DND-41 (cell line): Measurements from ENCODE around the gene PSMC3.

ENCODE experiments used
- ATAC-seq: fragments of 200-7000 bp; cut with Tn5 transposase; 3 replicates; pipeline ENCODE4 v1.9.1; 2021; ENCODE audit warnings: low read depth; ENCODE audit not compliant: insufficient read depth
- DNase-seq: peaks from one replicate; pipeline ENCODE4 v3.0.0-alpha.2; 2020
- H2AFZ ChIP-seq: 2 replicates; pipeline ENCODE4 v1.6.0; 2012; ENCODE audit warnings: low read depth, low read length
- H3K27ac ChIP-seq: 2 replicates; pipeline ENCODE4 v1.5.1; 2012; ENCODE audit warnings: low read length, inconsistent platforms
- H3K27me3 ChIP-seq: fragments of 200-600 bp; sonication (generic); 2 replicates; pipeline ENCODE4 v1.6.0; 2012; ENCODE audit warnings: low read length, mild to moderate bottlenecking, inconsistent platforms; ENCODE audit not compliant: insufficient read depth, poor library complexity
- H3K36me3 ChIP-seq: 2 replicates; pipeline ENCODE4 v1.5.1; 2012; ENCODE audit warnings: low read length, inconsistent platforms; ENCODE audit not compliant: insufficient read depth
- H3K4me1 ChIP-seq: 2 replicates; pipeline ENCODE4 v1.5.1; 2012; ENCODE audit warnings: mild to moderate bottlenecking, low read length; ENCODE audit not compliant: insufficient read depth
- H3K4me2 ChIP-seq: 2 replicates; pipeline ENCODE4 v1.6.0; 2012; ENCODE audit warnings: mild to moderate bottlenecking, moderate library complexity, low read length, inconsistent platforms; ENCODE audit not compliant: insufficient read depth
- H3K4me3 ChIP-seq, 2 experiments: fragments of 200-600 bp in 1 of 2; shearing (Covaris generic) in 1 of 2; 2 replicates each; pipeline ENCODE4 v1.5.1; 2012 to 2016; ENCODE audit warnings: inconsistent platforms in 2 of 2, low read length in 2 of 2, mild to moderate bottlenecking in 2 of 2, low read depth in 1 of 2, moderate library complexity in 1 of 2
- H3K79me2 ChIP-seq: 2 replicates; pipeline ENCODE4 v1.6.0; 2012; ENCODE audit warnings: low read length, inconsistent platforms; ENCODE audit not compliant: insufficient read depth
- H3K9ac ChIP-seq: 2 replicates; pipeline ENCODE4 v1.6.0; 2012; ENCODE audit warnings: low read depth, mild to moderate bottlenecking, inconsistent platforms, low read length, moderate library complexity
- H3K9me3 ChIP-seq: 2 replicates; pipeline ENCODE4 v1.5.1; 2012; ENCODE audit warnings: low read length, moderate library complexity, mild to moderate bottlenecking, inconsistent platforms; ENCODE audit not compliant: insufficient read depth, severe bottlenecking
- H4K20me1 ChIP-seq: 2 replicates; pipeline ENCODE4 v1.6.0; 2012; ENCODE audit warnings: low read length; ENCODE audit not compliant: insufficient read depth
- CTCF ChIP-seq: IDR thresholded peaks from 2 replicates; pipeline ENCODE4 v1.5.1; 2012; ENCODE audit warnings: borderline replicate concordance, low read length, moderate library complexity, mild to moderate bottlenecking; ENCODE audit not compliant: poor library complexity, severe bottlenecking; ENCODE audit errors: extremely low read depth
- EZH2 ChIP-seq: IDR thresholded peaks from 3 replicates; pipeline ENCODE4 v1.6.1; 2012; ENCODE audit warnings: borderline replicate concordance, low read depth, mild to moderate bottlenecking, moderate library complexity, low read length, inconsistent platforms; ENCODE audit not compliant: severe bottlenecking

The PSMC3 gene

DNA sequence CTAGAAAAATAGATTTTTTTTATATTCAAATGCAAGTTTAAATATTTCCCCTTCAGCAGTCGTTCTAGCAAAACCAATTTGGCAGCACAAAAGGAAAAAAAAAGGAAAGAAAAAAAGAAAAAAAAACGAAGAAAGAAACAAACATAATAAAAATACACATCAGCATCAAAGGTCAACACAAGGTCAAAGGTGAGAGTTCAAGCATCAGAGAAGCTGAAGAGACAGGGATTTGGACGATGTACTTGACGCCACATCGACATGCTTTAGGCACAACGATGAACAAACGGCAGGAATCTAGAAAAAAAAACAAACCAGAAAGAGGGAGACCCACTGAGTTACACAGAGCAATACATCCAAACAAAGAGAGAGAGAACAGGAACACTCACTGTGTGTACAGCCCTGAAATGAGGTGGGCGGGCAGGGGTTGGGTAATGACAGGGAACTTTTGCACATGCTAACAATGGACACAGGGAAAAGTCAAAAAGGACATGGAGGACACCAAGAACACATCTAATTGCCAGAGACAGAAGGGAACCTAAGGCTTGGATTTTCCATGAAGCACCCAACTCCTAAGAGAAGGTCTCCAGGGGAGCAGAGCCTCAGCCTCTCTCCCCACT, 42.5 kb upstream of the PSMC3 start:
- Histone ChIP-seq H3K4me3 (no peak overlapping the region), H3K4me1 (no peaks in the 10 kb centered on the region), H3K27me3 (no peaks in the 10 kb centered on the region), H3K36me3 (peaks cover 84% of the 10 kb centered on the region), H3K9ac (no peak overlapping the region), H3K4me2 (no peak overlapping the region), H3K27ac (no peak overlapping the region), H4K20me1 (peaks cover 37% of the 10 kb centered on the region), H3K9me3 (no peaks in the 10 kb centered on the region), H3K79me2 (peaks cover 40% of the 10 kb centered on the region), H2AFZ (no peak overlapping the region)
- no peak for TF ChIP-seq EZH2
- no peak for TF ChIP-seq CTCF
- no peak for ATAC-seq
- no peak for DNase-seq

- Histone ChIP-seq H3K36me3 (peaks cover 75% of the 10 kb centered on the region), H3K4me2 (no peak overlapping the region)
These were observed 41.1 kb upstream of the PSMC3 start for GRCh38 chr11:47467357-47467756.

DNA sequence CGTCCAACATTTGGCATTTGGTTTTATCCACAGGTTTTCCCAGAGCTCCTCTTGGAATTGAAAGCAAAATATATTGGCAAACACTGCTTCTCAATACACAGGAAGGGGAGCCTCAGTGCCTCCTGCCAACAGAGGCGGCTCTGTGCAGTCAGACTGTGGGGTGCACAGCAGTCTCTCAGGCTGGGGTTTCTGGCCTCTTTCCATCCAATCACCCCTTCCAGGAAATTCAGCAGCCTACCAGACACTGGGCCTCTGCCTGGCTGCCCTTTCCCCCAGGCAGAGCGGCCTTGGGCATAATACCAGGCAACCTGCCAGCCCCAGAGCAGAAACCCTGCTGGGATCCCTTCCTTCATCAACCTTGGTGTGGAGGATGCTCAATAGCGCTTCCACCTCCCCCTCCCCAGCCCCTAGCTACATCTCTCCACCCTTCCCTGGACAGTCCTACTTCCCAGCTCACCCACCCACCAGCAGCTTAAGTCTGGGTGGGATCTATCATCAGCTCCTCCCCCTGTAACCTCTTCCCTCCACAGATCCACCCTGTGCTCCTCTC, 40.5 kb upstream of the PSMC3 start:
- Histone ChIP-seq H3K79me2 (peaks cover 34% of the 10 kb centered on the region), H3K4me3 (no peak overlapping the region), H3K27ac (no peak overlapping the region), H3K9me3 (no peaks in the 10 kb centered on the region), H3K4me1 (no peaks in the 10 kb centered on the region), H3K36me3 (peaks cover 69% of the 10 kb centered on the region), H3K4me2 (no peak overlapping the region), H2AFZ (no peak overlapping the region), H4K20me1 (peaks cover 37% of the 10 kb centered on the region), H3K9ac (no peak overlapping the region), H3K27me3 (no peaks in the 10 kb centered on the region)
- ATAC-seq, result peak; percentile 24; the same call in 2 of the 3 replicates
- DNase-seq, result no peak
- TF ChIP-seq CTCF (no peak), EZH2 (no peak)

More at GRCh38 chr11:47467357-47467756, 41.1 kb upstream of the PSMC3 start:
- ATAC-seq (no peak), DNase-seq (no peak)
- peaks cover 37% of the 10 kb centered on the region for H4K20me1 ChIP-seq
- H3K27ac ChIP-seq, result no peak overlapping the region
- no peak overlapping the region for H3K9ac ChIP-seq
- no peaks in the 10 kb centered on the region for H3K9me3 ChIP-seq
- H3K27me3 ChIP-seq, result no peaks in the 10 kb centered on the region
- no peak overlapping the region for H3K4me3 ChIP-seq
- no peak overlapping the region for H2AFZ ChIP-seq
- H3K4me1 ChIP-seq, result no peaks in the 10 kb centered on the region
- peaks cover 37% of the 10 kb centered on the region for H3K79me2 ChIP-seq
- TF ChIP-seq CTCF (no peak), EZH2 (no peak)

- TF ChIP-seq EZH2, result no peak
These were observed 40.0 kb upstream of the PSMC3 start for GRCh38 chr11:47466201-47466600.

More at GRCh38 chr11:47466201-47466600, 40.0 kb upstream of the PSMC3 start:
- Histone ChIP-seq H3K4me1 (no peaks in the 10 kb centered on the region), H3K27ac (no peak overlapping the region), H3K79me2 (peaks cover 33% of the 10 kb centered on the region), H4K20me1 (peaks cover 37% of the 10 kb centered on the region), H3K9ac (no peak overlapping the region), H3K4me2 (no peak overlapping the region), H3K36me3 (peaks cover 64% of the 10 kb centered on the region), H3K27me3 (no peaks in the 10 kb centered on the region), H3K4me3 (no peak overlapping the region), H3K9me3 (no peaks in the 10 kb centered on the region), H2AFZ (no peak overlapping the region)
- DNase-seq (no peak), ATAC-seq (no peak)
